ENCODE results near the gene SETD3.

The SETD3 gene

GRCh38 chr14:99387880-99388279 is 92.8 kb downstream of the SETD3 start:
- no peak for DNase-seq

- no peak for DNase-seq
These were observed 95.9 kb downstream of the SETD3 start for GRCh38 chr14:99384450-99385417.

- DNase-seq, result no peak
These were observed 96.9 kb downstream of the SETD3 start for GRCh38 chr14:99383472-99384449.

GRCh38 chr14:99382781-99383471 is 97.7 kb downstream of the SETD3 start:
- no peak for DNase-seq

DNA sequence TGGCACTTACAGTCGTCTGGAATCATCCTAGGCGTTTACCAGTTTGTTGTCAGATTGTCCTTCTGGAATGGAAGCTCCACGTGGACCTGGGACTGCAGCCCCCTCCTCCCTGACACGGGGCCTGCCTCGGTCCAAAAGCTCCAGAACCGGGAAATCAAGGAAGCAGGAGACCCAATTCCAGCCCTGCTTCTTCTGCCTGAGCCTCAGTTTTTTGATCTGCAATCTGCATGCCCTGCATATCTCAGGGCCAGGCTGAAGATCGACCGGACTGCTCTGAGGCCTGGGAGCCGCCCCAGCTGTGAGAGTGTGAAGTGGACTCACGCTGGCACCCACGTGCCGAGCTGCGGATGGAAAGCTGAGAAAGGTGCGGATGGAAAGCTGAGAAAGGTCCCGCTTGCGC is 98.6 kb downstream of the SETD3 start:
- no peak for DNase-seq

DNA sequence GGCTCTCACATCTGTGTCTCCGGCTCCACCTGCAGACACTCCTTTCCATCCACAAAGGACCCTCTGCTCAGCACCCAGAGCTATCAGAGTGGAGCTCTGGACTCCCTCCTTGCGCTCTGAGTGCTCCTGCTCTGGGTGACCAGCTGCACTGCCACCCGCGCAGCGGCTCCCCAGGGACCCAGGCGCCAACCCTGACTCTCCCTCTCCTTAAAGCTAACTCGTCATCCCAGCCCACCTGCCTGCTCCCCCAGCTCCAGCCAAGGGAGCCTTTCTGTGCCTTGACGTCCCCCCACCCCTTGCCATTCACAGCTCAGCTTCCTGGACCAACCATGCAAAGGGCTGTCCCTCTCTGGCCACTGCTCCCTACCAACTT is 99.0 kb downstream of the SETD3 start:
- DNase-seq, result no peak

DNA sequence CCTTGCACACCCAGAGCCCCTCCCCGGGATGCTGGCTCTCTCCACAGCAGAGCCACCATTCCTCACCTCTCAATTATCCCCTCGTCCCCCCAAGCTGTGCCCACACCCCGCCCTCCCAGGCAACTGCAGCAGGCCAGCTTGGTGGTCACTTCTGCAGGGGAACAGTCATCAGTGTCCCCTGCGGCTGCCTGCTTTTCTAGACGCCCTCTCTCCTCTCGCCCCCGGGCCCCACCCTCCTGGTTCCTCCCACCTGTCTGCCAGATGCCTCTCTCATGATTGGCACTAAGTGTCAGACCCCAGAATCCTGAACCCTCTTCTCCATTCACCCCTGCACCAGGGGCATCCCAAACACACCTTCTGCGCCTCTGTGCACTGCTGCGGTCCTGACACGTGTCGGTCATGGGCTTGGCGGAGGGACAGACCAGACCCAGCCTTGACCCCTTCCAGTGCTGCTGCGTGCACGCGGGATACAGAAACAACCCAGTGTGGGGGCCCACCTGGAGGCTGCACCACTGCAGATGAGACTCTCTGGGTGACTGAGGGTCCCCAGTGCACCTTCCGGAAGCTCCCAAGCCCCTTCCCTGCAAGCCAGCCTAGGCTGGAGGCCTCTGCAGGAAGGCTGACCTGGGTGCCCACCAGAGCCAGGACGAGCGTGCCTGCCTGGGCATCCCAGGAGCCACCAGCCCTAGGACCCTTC is 99.5 kb downstream of the SETD3 start:
- no peak for DNase-seq

DNA sequence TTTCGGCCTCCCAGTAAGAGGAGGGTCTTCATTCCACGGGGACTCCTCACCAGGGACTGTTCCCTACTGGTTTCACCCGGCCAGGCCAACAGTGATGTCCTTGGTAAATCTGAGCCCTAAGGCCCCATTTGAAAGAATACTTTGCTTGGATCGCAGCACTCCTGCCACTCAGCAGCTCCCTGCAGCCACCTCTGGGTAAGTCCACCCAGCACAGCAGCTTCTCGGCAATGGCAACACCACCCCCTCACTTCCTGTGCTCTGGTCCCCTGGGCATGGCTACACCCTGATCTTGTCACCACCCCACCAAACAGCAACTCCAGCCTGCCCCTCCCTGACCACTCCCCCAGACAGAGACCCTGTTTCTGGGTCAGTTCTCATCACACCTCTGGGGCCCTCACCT is 100.3 kb downstream of the SETD3 start:
- DNase-seq, result no peak

DNA sequence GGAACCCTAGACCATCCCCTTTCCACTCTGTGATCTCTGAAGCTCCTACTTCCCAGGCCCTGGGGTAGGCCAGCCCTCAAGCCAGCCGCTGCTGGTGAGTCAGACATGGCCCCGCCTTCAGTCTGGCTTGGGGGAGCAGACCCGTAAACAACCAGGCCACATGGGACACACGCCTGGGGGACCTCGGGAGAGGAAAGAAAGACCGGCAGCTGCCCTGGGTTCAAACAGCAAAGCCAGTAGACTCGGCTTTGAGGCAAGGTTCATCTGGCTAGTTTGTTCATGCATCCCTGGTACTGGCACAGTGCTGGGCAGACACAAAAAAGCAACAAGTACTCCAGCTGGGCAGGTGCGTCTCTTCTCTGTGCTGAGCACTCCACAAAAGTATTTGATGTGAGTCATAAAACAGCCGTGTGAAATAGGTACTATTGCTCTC is 101.9 kb downstream of the SETD3 start:
- no peak for DNase-seq

- DNase-seq, result no peak
These were observed 102.7 kb downstream of the SETD3 start for GRCh38 chr14:99377951-99378350.

DNA sequence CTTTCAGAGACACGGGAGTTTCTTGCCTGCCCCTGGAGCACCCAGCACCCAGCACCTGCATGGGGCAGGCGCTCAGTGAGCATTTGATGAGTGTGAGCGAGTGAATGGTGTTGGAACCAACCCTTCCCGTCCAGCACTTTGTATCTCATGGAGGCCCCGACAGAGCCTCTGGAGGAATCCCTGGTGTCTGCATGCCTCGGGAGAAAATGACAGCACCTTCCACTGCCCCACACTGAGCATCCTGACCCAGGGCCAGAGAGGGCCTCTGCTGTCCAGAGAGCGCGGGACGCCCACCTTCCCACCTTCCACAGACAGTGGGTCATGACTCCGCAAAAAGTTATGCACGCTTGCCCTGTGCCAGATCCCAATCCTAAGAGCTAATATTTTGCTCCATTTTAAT is 105.7 kb downstream of the SETD3 start:
- no peak for DNase-seq

- no peak for DNase-seq
These were observed 116.9 kb downstream of the SETD3 start for GRCh38 chr14:99363616-99364290.

DNA sequence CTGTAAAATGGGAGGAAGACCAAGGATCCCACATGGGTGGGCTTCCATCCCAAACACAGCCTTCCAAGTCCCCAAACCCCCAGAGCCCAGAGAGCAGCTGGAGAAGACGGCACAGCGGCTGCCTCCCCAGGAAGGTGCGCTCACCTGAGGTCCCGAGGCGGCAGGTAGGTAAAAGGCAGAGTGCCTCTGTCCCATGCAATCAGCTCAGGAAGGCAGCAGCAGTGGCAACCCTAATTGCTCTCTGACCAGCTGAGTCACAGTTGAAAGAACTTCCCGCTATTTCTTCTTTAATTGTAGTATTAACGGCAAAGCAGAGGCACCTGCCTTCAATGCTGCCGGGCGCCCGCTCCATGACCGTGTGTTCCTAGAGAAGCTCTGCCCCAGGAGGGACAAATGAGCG is 117.6 kb downstream of the SETD3 start:
- no peak for DNase-seq

DNA sequence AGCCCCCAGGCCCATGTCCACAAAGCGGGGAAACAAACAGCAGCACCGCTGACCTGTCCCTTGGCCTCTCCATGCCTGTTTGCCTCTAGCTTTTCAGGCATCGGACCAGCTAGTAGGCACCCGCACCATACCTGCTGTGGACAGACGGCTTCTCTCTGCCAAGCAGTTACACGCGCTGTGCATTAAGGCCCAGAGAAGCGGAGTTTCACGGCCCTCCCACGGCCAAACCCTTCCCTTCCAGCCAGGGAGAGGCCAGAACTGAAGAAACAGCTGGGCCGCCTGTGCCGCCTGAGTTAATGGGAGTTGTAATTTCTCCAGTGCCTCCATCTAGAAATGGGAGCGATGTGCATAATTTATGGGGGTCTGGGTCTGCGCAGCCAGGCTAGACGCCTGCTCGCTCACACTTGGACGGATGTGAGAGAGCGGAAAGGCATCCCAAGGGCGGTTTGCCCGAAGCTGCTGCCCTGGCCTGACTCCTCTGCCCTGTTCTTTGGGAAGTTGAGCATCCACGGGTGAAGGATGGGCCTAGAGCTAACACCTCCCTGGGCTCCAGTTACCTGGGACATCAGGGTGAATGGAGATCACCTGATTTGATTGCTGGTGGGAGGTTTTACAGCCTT is 119.0 kb downstream of the SETD3 start:
- DNase-seq, result no peak

GRCh38 chr14:99360774-99361595 is 119.7 kb downstream of the SETD3 start:
- no peak for DNase-seq

- no peak for DNase-seq
These were observed 120.8 kb downstream of the SETD3 start for GRCh38 chr14:99359906-99360305.

DNA sequence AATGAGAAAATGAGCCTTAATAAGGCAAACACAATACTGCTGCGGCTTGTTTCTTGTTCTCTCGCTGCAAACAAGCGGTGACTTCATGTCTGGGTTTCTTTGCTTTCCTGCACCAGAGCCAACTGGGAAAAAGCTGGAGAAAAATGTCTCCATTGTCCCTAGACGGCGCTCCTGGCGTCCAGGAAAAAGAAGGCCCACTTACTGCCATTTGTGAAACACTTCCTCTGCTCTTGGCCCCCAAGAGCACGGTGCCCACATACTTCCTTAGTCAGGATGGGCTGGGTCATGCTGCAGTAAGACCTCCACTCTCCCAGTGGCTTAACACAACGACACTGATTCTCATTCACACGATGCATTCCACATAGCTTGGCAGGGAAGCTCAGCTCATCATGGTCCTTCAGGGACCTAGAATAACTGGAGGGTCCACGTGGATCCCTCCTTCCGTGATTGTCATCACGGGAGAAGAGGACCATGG is 122.7 kb downstream of the SETD3 start:
- DNase-seq, result no peak

- DNase-seq, result no peak
These were observed 123.3 kb downstream of the SETD3 start for GRCh38 chr14:99357151-99357915.

GRCh38 chr14:99356031-99356608 is 124.5 kb downstream of the SETD3 start:
- no peak for DNase-seq
